Neuronal stem cell (in vitro differentiated cells): ENCODE measurements around the gene TCF4.

Source experiments
- DNase-seq: peaks from one replicate; pipeline ENCODE4 v3.0.0-alpha.2; 2013; ENCODE audit warnings: low spot score
- H2AFZ ChIP-seq: one replicate; pipeline ENCODE4 v1.6.1; 2013; ENCODE audit warnings: mild to moderate bottlenecking, low read length, inconsistent platforms
- H2AK5ac ChIP-seq: 2 replicates; pipeline ENCODE4 v1.6.1; 2013; ENCODE audit warnings: low read depth, mild to moderate bottlenecking, inconsistent platforms, low read length, moderate library complexity, mixed read lengths
- H2BK120ac ChIP-seq: 2 replicates; pipeline ENCODE4 v1.6.1; 2013; ENCODE audit warnings: low read depth, mild to moderate bottlenecking, inconsistent platforms, low read length, moderate library complexity, mixed read lengths
- H2BK12ac ChIP-seq: one replicate; pipeline ENCODE4 v1.6.1; 2013; ENCODE audit warnings: low read length, inconsistent platforms
- H2BK15ac ChIP-seq: 2 replicates; pipeline ENCODE4 v1.6.1; 2013; ENCODE audit warnings: mild to moderate bottlenecking, low read length, inconsistent platforms, mixed read lengths
- H2BK5ac ChIP-seq: one replicate; pipeline ENCODE4 v1.6.1; 2013; ENCODE audit warnings: inconsistent platforms, mild to moderate bottlenecking, low read length, moderate library complexity
- H3K14ac ChIP-seq: one replicate; pipeline ENCODE4 v1.6.1; 2013; ENCODE audit warnings: low read length, inconsistent platforms
- H3K18ac ChIP-seq: 2 replicates; pipeline ENCODE4 v1.6.1; 2013; ENCODE audit warnings: low read length, inconsistent platforms
- H3K23ac ChIP-seq: 2 replicates; pipeline ENCODE4 v1.6.1; 2013; ENCODE audit warnings: low read depth, mild to moderate bottlenecking, mixed read lengths, low read length, inconsistent platforms; ENCODE audit not compliant: poor library complexity
- H3K27ac ChIP-seq: replicated peaks from 3 replicates; pipeline ENCODE4 v1.5.1; 2013; ENCODE audit warnings: low read length, inconsistent platforms
- H3K27me3 ChIP-seq, 3 experiments: 2 replicates each; pipeline ENCODE4 v1.6.1; 2013; ENCODE audit warnings: low read length in 3 of 3, mild to moderate bottlenecking in 2 of 3, inconsistent platforms in 1 of 3, low read depth in 1 of 3, mixed read lengths in 1 of 3, moderate library complexity in 1 of 3; ENCODE audit not compliant: control insufficient read depth in 3 of 3, insufficient read depth in 3 of 3
- H3K36me3 ChIP-seq, 2 donors: replicated peaks in 1 of 2; 2 replicates each; pipeline ENCODE4 v1.6.1; 2013; ENCODE audit warnings: low read length in 2 of 2; ENCODE audit not compliant: control insufficient read depth in 2 of 2, insufficient read depth in 2 of 2
- H3K4ac ChIP-seq: 2 replicates; pipeline ENCODE4 v1.6.1; 2013; ENCODE audit warnings: inconsistent platforms, mild to moderate bottlenecking, low read length, moderate library complexity
- H3K4me1 ChIP-seq, 2 donors: 1 replicate in 1 of 2; 2 replicates in 1 of 2; pipeline ENCODE4 v1.6.1; 2013; ENCODE audit warnings: low read length in 2 of 2, low read depth in 1 of 2; ENCODE audit not compliant: control insufficient read depth in 2 of 2, insufficient read depth in 1 of 2
- H3K4me2 ChIP-seq: one replicate; pipeline ENCODE4 v1.6.1; 2013; ENCODE audit warnings: mild to moderate bottlenecking, low read length, inconsistent platforms; ENCODE audit not compliant: insufficient read depth, poor library complexity, severe bottlenecking
- H3K4me3 ChIP-seq, 2 donors: 2 replicates each; pipeline ENCODE4 v1.5.1; 2013; ENCODE audit warnings: low read length in 2 of 2, mild to moderate bottlenecking in 2 of 2, inconsistent platforms in 1 of 2, moderate library complexity in 1 of 2
- H3K79me1 ChIP-seq: one replicate; pipeline ENCODE4 v1.6.1; 2013; ENCODE audit warnings: low read depth, mild to moderate bottlenecking, inconsistent platforms, low read length, moderate library complexity
- H3K9ac ChIP-seq: one replicate; pipeline ENCODE4 v1.6.1; 2013; ENCODE audit warnings: mild to moderate bottlenecking, low read depth, low read length, inconsistent platforms; ENCODE audit not compliant: poor library complexity
- H3K9me3 ChIP-seq, 2 donors: replicated peaks in 1 of 2; 2 replicates each; pipeline versions ENCODE3 to v1.6.1; 2013; ENCODE audit warnings: low read length in 2 of 2, mild to moderate bottlenecking in 2 of 2, inconsistent platforms in 1 of 2, low read depth in 1 of 2, mixed read lengths in 1 of 2, moderate library complexity in 1 of 2; ENCODE audit not compliant: control insufficient read depth in 2 of 2, insufficient read depth in 1 of 2
- H4K8ac ChIP-seq: one replicate; pipeline ENCODE4 v1.6.1; 2013; ENCODE audit warnings: low read depth, mild to moderate bottlenecking, inconsistent platforms, low read length, moderate library complexity
- H4K91ac ChIP-seq: one replicate; pipeline ENCODE4 v1.6.1; 2013; ENCODE audit warnings: low read length, low read depth, mild to moderate bottlenecking, inconsistent platforms; ENCODE audit not compliant: poor library complexity
- WGBS, 2 donors: extraction: QIAGEN DNeasy Blood & Tissue Kit; methylation state at CpG; one replicate each; pipeline ENCODE4 v1.1.7; 2013; ENCODE audit warnings: missing lambda C conversion rate in 2 of 2, mixed read lengths in 1 of 2; ENCODE audit not compliant: insufficient read length in 2 of 2, insufficient replicate concordance in 1 of 2; ENCODE audit errors: extremely low coverage in 2 of 2; 5-methylcytosine and 5-hydroxymethylcytosine counted together

The TCF4 gene

DNA sequence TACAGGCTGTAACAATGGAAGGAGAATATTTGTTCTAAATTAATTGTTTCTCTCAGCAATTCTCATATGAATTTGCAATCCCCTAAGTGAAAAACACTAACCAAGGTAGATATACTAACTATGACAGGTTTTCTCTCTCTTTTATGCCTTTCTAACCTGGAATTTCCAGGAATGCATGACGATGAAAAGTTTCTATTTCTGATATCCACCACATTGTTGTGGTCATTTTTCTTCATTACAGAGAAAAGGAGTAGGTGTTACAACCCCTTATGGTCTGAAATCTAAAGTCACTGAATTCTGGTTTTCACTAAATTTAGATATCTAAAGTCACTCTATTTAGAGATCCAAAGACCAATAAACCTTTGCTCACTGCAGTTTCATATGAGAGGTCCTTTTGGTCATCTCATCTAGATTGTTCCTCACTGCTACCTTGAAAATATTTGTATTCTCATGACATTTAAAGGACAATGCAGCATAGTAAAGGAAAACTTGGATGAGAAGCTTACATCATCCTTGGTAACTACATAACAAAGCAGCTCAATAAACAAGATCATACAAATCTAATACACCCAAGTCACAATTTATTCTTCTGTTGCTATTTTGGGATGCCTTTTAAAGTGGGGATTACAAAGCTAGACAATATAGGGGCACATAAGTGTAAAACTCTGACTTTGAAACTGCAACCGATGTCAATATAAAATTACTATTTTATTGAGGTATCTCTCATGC, 85.8 kb downstream of the TCF4 start:
- WGBS, 2 donors: no CpG with 5 or more reads among the region's 2 CpGs
- Histone ChIP-seq H2BK12ac (no peak overlapping the region), H3K4me1 (peaks cover 4 to 26% of the 10 kb centered on the region in 2 donors), H2BK5ac (no peak overlapping the region), H2AK5ac (no peak overlapping the region), H2BK15ac (no peak overlapping the region), H4K8ac (no peak overlapping the region), H3K79me1 (peaks cover 2% of the 10 kb centered on the region), H2BK120ac (no peak overlapping the region), H3K4me2 (no peak overlapping the region), H3K4me3 (no peak overlapping the region), H3K27me3 (no peaks in the 10 kb centered on the region), H3K9me3 (peaks cover 0 to 9% of the 10 kb centered on the region in 2 donors), H4K91ac (no peak overlapping the region), H3K4ac (no peak overlapping the region), H2AFZ (no peak overlapping the region), H3K27ac (no peak overlapping the region), H3K14ac (no peak overlapping the region), H3K36me3 (peaks cover 0 to 3% of the 10 kb centered on the region in 2 donors), H3K9ac (no peak overlapping the region), H3K18ac (no peak overlapping the region), H3K23ac (no peak overlapping the region)
- DNase-seq: no peak

DNA sequence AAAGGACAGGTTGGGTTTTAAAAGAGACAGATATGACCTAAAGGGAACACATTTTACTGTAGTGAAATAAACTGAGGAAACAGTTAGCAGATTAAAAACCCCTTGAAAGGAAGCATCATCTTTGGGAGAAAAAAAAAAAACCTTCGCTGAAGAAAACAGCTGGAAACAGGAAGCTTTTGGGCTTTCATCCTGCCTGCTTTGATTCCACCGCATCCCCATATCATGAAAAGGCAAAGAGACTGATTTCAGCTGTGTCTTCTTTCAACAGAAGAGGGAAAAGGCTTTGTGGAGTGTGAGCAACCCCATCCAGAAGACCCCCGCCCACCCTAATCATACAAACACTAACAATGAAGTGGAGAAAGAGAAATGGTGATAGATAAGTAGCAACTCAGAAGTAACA, 86.4 kb downstream of the TCF4 start:
- Histone ChIP-seq H2BK120ac (no peak overlapping the region), H3K27ac (no peak overlapping the region)

GRCh38 chr18:55500316-55501086, 87.5 kb downstream of the TCF4 start:
- Histone ChIP-seq H3K27me3 (no peaks in the 10 kb centered on the region), H3K9me3 (peaks cover 0 to 9% of the 10 kb centered on the region in 2 donors), H2BK5ac (no peak overlapping the region), H2AK5ac (no peak overlapping the region), H2BK120ac (no peak overlapping the region), H3K27ac (no peak overlapping the region), H3K9ac (no peak overlapping the region), H4K8ac (no peak overlapping the region), H3K4ac (no peak overlapping the region), H4K91ac (no peak overlapping the region), H3K14ac (no peak overlapping the region), H3K4me3 (no peak overlapping the region), H2BK12ac (no peak overlapping the region), H3K4me2 (no peak overlapping the region), H3K18ac (no peak overlapping the region), H3K36me3 (peaks cover 0 to 3% of the 10 kb centered on the region in 2 donors), H3K4me1 (peaks cover 4 to 26% of the 10 kb centered on the region in 2 donors), H3K79me1 (peaks cover 2% of the 10 kb centered on the region), H2AFZ (no peak overlapping the region), H2BK15ac (no peak overlapping the region), H3K23ac (no peak overlapping the region)
- no peak for DNase-seq
- no CpG with 5 or more reads among the region's 4 CpGs for WGBS, 2 donors

More for the DNA sequence above, 86.4 kb downstream of the TCF4 start:
- no peak overlapping the region for H3K9ac ChIP-seq
- no peak overlapping the region for H4K8ac ChIP-seq
- no peak overlapping the region for H3K4me3 ChIP-seq
- H2BK12ac ChIP-seq: no peak overlapping the region
- peaks cover 2% of the 10 kb centered on the region for H3K79me1 ChIP-seq
- H2AFZ ChIP-seq: no peak overlapping the region
- no peak overlapping the region for H3K23ac ChIP-seq
- no peak overlapping the region for H4K91ac ChIP-seq
- no peak for DNase-seq
- WGBS, 2 donors: no CpG with 5 or more reads among the region's 3 CpGs
- H3K27me3 ChIP-seq: no peaks in the 10 kb centered on the region
- no peak overlapping the region for H2AK5ac ChIP-seq
- no peak overlapping the region for H3K14ac ChIP-seq
- H2BK5ac ChIP-seq: no peak overlapping the region
- peaks cover 4 to 26% of the 10 kb centered on the region in 2 donors for H3K4me1 ChIP-seq
- no peak overlapping the region for H3K4ac ChIP-seq
- no peak overlapping the region for H3K18ac ChIP-seq
- peaks cover 0 to 9% of the 10 kb centered on the region in 2 donors for H3K9me3 ChIP-seq
- peaks cover 0 to 3% of the 10 kb centered on the region in 2 donors for H3K36me3 ChIP-seq
- no peak overlapping the region for H2BK15ac ChIP-seq
- H3K4me2 ChIP-seq: no peak overlapping the region

- no peak overlapping the region for H3K14ac ChIP-seq
- no CpG with 5 or more reads among the region's 3 CpGs for WGBS, 2 donors
- no peak overlapping the region for H3K4ac ChIP-seq
- H2BK5ac ChIP-seq: no peak overlapping the region
- no peak overlapping the region for H3K4me3 ChIP-seq
- H4K8ac ChIP-seq: no peak overlapping the region
- peaks cover 0 to 3% of the 10 kb centered on the region in 2 donors for H3K36me3 ChIP-seq
- no peak overlapping the region for H4K91ac ChIP-seq
- no peak overlapping the region for H3K18ac ChIP-seq
- H2BK120ac ChIP-seq: no peak overlapping the region
- no peak overlapping the region for H3K27ac ChIP-seq
- no peak for DNase-seq
- no peak overlapping the region for H3K9ac ChIP-seq
- H2BK15ac ChIP-seq: no peak overlapping the region
- H3K27me3 ChIP-seq: no peaks in the 10 kb centered on the region
- peaks cover 1% of the 10 kb centered on the region for H3K79me1 ChIP-seq
- H3K4me2 ChIP-seq: no peak overlapping the region
- no peak overlapping the region for H2BK12ac ChIP-seq
- H2AFZ ChIP-seq: no peak overlapping the region
- H3K9me3 ChIP-seq: peaks cover 0 to 4% of the 10 kb centered on the region in 2 donors
- peaks cover 4 to 27% of the 10 kb centered on the region in 2 donors for H3K4me1 ChIP-seq
- no peak overlapping the region for H3K23ac ChIP-seq
- no peak overlapping the region for H2AK5ac ChIP-seq
Measured at GRCh38 chr18:55499526-55499925, 88.5 kb downstream of the TCF4 start.
